Ovary (tissue), 3 donors: ENCODE measurements around the gene SREBF1.

Experiments used
- CTCF ChIP-seq, 3 donors: fragments of 450-650 bp in 2 of 3; fragments of 200-600 bp in 1 of 3; IDR thresholded peaks; one replicate each; pipeline versions ENCODE4 v1.5.1 to v1.8.0; 2016 to 2022; ENCODE audit warnings: antibody characterized with exemption in 3 of 3, mild to moderate bottlenecking in 1 of 3
- EP300 ChIP-seq: sonication (generic); formaldehyde crosslinking; IDR thresholded peaks from one replicate; pipeline ENCODE4 v1.6.1; 2017; ENCODE audit warnings: antibody characterized with exemption
- POLR2A ChIP-seq: fragments of 450-650 bp; IDR thresholded peaks from one replicate; pipeline ENCODE4 v1.6.1; 2017; ENCODE audit warnings: antibody characterized with exemption, mild to moderate bottlenecking, moderate library complexity
- donor health status: DM: no; HTN: no; CAD: no.

DNA sequence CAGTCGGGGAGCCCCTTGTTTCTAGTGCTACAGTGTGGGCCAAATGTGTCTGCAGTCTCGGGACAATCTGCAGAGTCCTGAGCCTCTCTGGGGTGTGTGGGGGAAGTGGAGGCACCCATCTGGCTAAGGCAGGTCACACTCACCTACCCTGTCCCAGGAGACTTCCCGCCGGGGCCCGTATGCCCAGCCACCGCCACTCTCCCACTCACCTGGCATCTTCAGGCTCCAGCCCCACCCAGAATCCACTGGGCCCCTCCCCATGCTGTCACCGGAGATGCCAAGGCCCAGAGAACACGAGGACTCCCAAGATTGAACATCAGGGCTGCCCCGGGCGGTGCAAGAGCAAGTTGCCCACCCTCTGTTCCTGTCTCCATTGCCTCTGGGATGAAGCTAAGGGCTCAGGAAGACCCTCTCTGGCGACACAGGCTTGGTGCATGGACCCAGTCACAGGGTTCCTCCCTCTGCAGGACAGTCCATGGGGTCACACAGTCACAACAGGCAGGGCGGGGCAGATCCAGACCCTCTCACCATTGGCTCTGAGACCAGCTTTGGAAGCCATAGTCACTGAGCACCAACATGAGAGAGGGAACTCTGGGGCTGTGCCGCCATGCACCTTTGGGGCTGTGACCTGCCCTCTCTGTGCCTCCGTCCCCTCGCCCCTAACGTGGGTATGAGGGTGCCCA lies 38.1 kb downstream of the SREBF1 start:
- TF ChIP-seq CTCF (IDR thresholded peaks at IDR 0.05) (no peak), EP300 (no peak), POLR2A (no peak)
